H9 (cell line): ENCODE data around the gene EXOC1L. TPM values are rescaled to one million over a fixed set of nuclear protein-coding genes. Genes with fewer than 3 reads are reported as not detected.

ENCODE experiments used
- DNase-seq: peaks from one replicate; pipeline ENCODE4 v3.0.0-alpha.2; 2017
- H2AFZ ChIP-seq: one replicate; pipeline ENCODE4 v1.6.1; 2013; ENCODE audit warnings: mild to moderate bottlenecking, low read length, control low read depth, moderate library complexity
- H2AK5ac ChIP-seq: 2 replicates; pipeline ENCODE4 v1.6.1; 2013; ENCODE audit warnings: low read length, control low read depth, mixed read lengths; ENCODE audit not compliant: insufficient read length
- H2BK120ac ChIP-seq: one replicate; pipeline ENCODE4 v1.6.1; 2013; ENCODE audit warnings: low read depth, mild to moderate bottlenecking, low read length, control low read depth, inconsistent platforms; ENCODE audit not compliant: poor library complexity, severe bottlenecking
- H2BK12ac ChIP-seq: 2 replicates; pipeline ENCODE4 v1.6.1; 2013; ENCODE audit warnings: low read length, control low read depth, mixed read lengths, low read depth; ENCODE audit not compliant: insufficient read length
- H2BK15ac ChIP-seq: 2 replicates; pipeline ENCODE4 v1.6.1; 2013; ENCODE audit warnings: low read depth, low read length, control low read depth
- H2BK20ac ChIP-seq: one replicate; pipeline ENCODE4 v1.6.1; 2013; ENCODE audit warnings: low read depth, mild to moderate bottlenecking, low read length, control low read depth, inconsistent platforms; ENCODE audit not compliant: poor library complexity, severe bottlenecking
- H2BK5ac ChIP-seq: 2 replicates; pipeline ENCODE4 v1.6.1; 2013; ENCODE audit warnings: low read length, control low read depth, mixed read lengths; ENCODE audit not compliant: insufficient read length
- H3K14ac ChIP-seq: 2 replicates; pipeline ENCODE4 v1.6.1; 2013; ENCODE audit warnings: low read length, control low read depth; ENCODE audit not compliant: insufficient read depth
- H3K18ac ChIP-seq: 2 replicates; pipeline ENCODE4 v1.6.1; 2013; ENCODE audit warnings: low read depth, mild to moderate bottlenecking, mixed read lengths, low read length, control low read depth; ENCODE audit not compliant: insufficient read length
- H3K23ac ChIP-seq: 2 replicates; pipeline ENCODE4 v1.6.1; 2013; ENCODE audit warnings: low read length, control low read depth, mixed read lengths, low read depth; ENCODE audit not compliant: insufficient read length
- H3K23me2 ChIP-seq: 2 replicates; pipeline ENCODE4 v1.6.1; 2013; ENCODE audit warnings: low read depth, mild to moderate bottlenecking, mixed read lengths, low read length, control low read depth; ENCODE audit not compliant: insufficient read length, poor library complexity, severe bottlenecking
- H3K27ac ChIP-seq: 2 replicates; pipeline ENCODE4 v1.5.1; 2013; ENCODE audit warnings: low read length, control low read depth, mixed read lengths, low read depth; ENCODE audit not compliant: insufficient read length
- H3K27me3 ChIP-seq: 2 replicates; pipeline ENCODE4 v1.6.1; 2013; ENCODE audit warnings: low read length, control low read depth, inconsistent platforms; ENCODE audit not compliant: insufficient read depth
- H3K4ac ChIP-seq: 2 replicates; pipeline ENCODE4 v1.6.1; 2013; ENCODE audit warnings: low read depth, mild to moderate bottlenecking, control low read depth, inconsistent platforms, low read length, moderate library complexity
- H3K4me1 ChIP-seq: 2 replicates; pipeline ENCODE4 v1.6.1; 2013; ENCODE audit warnings: low read length, control low read depth, inconsistent platforms; ENCODE audit not compliant: insufficient read depth
- H3K4me2 ChIP-seq: 2 replicates; pipeline ENCODE4 v1.6.1; 2013; ENCODE audit warnings: low read length, control low read depth, mixed read lengths; ENCODE audit not compliant: insufficient read length, insufficient read depth
- H3K56ac ChIP-seq: 2 replicates; pipeline ENCODE4 v1.6.1; 2013; ENCODE audit warnings: low read depth, mild to moderate bottlenecking, mixed read lengths, low read length, control low read depth; ENCODE audit not compliant: insufficient read length
- H3K79me1 ChIP-seq: 2 replicates; pipeline ENCODE4 v1.6.1; 2013; ENCODE audit warnings: low read depth, mild to moderate bottlenecking, moderate library complexity, low read length, control low read depth, inconsistent platforms; ENCODE audit not compliant: insufficient read depth, poor library complexity, severe bottlenecking
- H3K79me2 ChIP-seq: 2 replicates; pipeline ENCODE4 v1.6.1; 2013; ENCODE audit warnings: low read length, control low read depth, inconsistent platforms; ENCODE audit not compliant: insufficient read depth
- H3K9ac ChIP-seq: 2 replicates; pipeline ENCODE4 v1.6.1; 2013; ENCODE audit warnings: low read length, control low read depth, mixed read lengths; ENCODE audit not compliant: insufficient read length; ENCODE audit errors: extremely low read depth
- H3K9me3 ChIP-seq: one replicate; pipeline ENCODE4 v1.6.1; 2013; ENCODE audit warnings: low read depth, low read length, inconsistent platforms; ENCODE audit not compliant: control insufficient read depth
- H3T11ph ChIP-seq: one replicate; pipeline ENCODE4 v1.6.1; 2013; ENCODE audit warnings: mild to moderate bottlenecking, low read length, control low read depth, inconsistent platforms
- H4K20me1 ChIP-seq: one replicate; pipeline ENCODE4 v1.6.1; 2013; ENCODE audit not compliant: control insufficient read depth, insufficient read length, insufficient read depth
- H4K5ac ChIP-seq: 2 replicates; pipeline ENCODE4 v1.6.1; 2013; ENCODE audit warnings: low read depth, mild to moderate bottlenecking, mixed read lengths, low read length, control low read depth; ENCODE audit not compliant: insufficient read length
- H4K8ac ChIP-seq: replicated peaks from 2 replicates; pipeline ENCODE4 v1.6.1; 2013; ENCODE audit warnings: low read length, control low read depth, mixed read lengths, low read depth; ENCODE audit not compliant: insufficient read length
- H4K91ac ChIP-seq: 2 replicates; pipeline ENCODE4 v1.6.1; 2013; ENCODE audit warnings: low read depth, mild to moderate bottlenecking, moderate library complexity, mixed read lengths, low read length, control low read depth; ENCODE audit not compliant: insufficient read length
- H3K27ac Mint-ChIP-seq, 3 experiments: 2 replicates in 2 of 3; 3 replicates in 1 of 3; pipeline ENCODE4 v1.8.0; 2020 to 2021; ENCODE audit warnings: mixed read lengths in 3 of 3, mild to moderate bottlenecking in 1 of 3, moderate library complexity in 1 of 3
- H3K27me3 Mint-ChIP-seq: 2 replicates; pipeline ENCODE4 v1.8.0; 2021; ENCODE audit warnings: low read depth, mild to moderate bottlenecking, moderate library complexity, mixed read lengths
- H3K36me3 Mint-ChIP-seq, 3 experiments: 2 replicates in 2 of 3; 3 replicates in 1 of 3; pipeline ENCODE4 v1.8.0; 2020 to 2021; ENCODE audit warnings: low read depth in 3 of 3, mixed read lengths in 3 of 3; ENCODE audit not compliant: insufficient read depth in 1 of 3
- H3K4me1 Mint-ChIP-seq, 2 experiments: 2 replicates each; pipeline ENCODE4 v1.8.0; 2020; ENCODE audit warnings: mixed read lengths in 2 of 2
- H3K4me3 Mint-ChIP-seq, 2 experiments: 2 replicates in 1 of 2; 3 replicates in 1 of 2; pipeline ENCODE4 v1.8.0; 2020 to 2021; ENCODE audit warnings: mild to moderate bottlenecking in 2 of 2, mixed read lengths in 2 of 2, moderate library complexity in 1 of 2
- H3K9me3 Mint-ChIP-seq, 2 experiments: 2 replicates in 1 of 2; 3 replicates in 1 of 2; pipeline ENCODE4 v1.8.0; 2020; ENCODE audit warnings: mild to moderate bottlenecking in 2 of 2, mixed read lengths in 2 of 2, moderate library complexity in 1 of 2
- total RNA-seq: library from RNA; stranded (reverse); gene quantifications from 2 replicates; pipeline ENCODE4 v1.2.1, GENCODE V29; 2021
- TF ChIP-seq, protein P1 (sequence below): fragments of 200-600 bp; sonication (generic); conservative IDR thresholded peaks from 3 replicates; pipeline ENCODE4 v1.8.0; 2021; ENCODE audit warnings: antibody characterized with exemption, mild to moderate bottlenecking

Gene EXOC1L
- total RNA-seq, 1 experiment from 2014 or later: not detected

DNA sequence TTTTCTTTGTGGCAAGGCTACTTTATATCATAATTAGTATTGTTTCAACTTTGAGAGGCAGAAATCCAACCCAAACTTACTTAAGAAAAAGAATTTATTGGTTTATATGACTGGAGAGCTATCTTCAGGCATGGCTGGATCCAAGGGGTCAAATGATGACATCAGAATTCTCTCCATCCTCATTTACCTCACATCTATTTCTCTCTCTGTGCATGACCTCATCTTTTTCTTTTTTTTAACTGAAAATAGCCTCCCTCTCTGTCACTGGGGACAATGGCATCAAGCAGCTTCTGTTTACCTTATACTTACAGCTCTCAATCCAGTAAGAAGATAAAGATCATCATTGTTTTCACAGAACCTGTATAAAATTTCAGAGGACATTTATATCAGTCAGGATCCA is 12.0 kb upstream of the EXOC1L start:
- no peak overlapping the region for H2AK5ac ChIP-seq
- H3K4me2 ChIP-seq: no peak overlapping the region
- H3K79me2 ChIP-seq: no peaks in the 10 kb centered on the region; the same call in 1 of the 2 replicates
- H4K20me1 ChIP-seq: no peaks in the 10 kb centered on the region
- H3K56ac ChIP-seq: no peak overlapping the region
- H3K9ac ChIP-seq: no peak overlapping the region
- no peak overlapping the region for H2AFZ ChIP-seq
- Mint-ChIP-seq H3K27me3 (no peaks in the 10 kb centered on the region), H3K36me3 (no peaks in the 10 kb centered on the region), H3K27ac (no peak overlapping the region), H3K4me1 (0 out of 4 replicates have a peak, but pooled peaks cover 0 to 4% of the 10 kb centered on the region in 2 experiments), H3K4me3 (no peak overlapping the region), H3K9me3 (no peaks in the 10 kb centered on the region; a peak in 1 of 5 replicates)
- H3K23me2 ChIP-seq: no peaks in the 10 kb centered on the region
- no peak overlapping the region for H3K23ac ChIP-seq
- H3K9me3 ChIP-seq: no peaks in the 10 kb centered on the region
- no peak overlapping the region for H3K14ac ChIP-seq
- H3K4ac ChIP-seq: no peak overlapping the region
- no peaks in the 10 kb centered on the region for H3K4me1 ChIP-seq
- H2BK15ac ChIP-seq: no peak overlapping the region
- no peak overlapping the region for H3K18ac ChIP-seq
- H3K27ac ChIP-seq: no peak overlapping the region
- H2BK12ac ChIP-seq: no peak overlapping the region
- H3T11ph ChIP-seq: no peak overlapping the region
- H3K27me3 ChIP-seq: no peaks in the 10 kb centered on the region
- no peak overlapping the region for H2BK20ac ChIP-seq
- no peaks in the 10 kb centered on the region for H3K79me1 ChIP-seq
- TF ChIP-seq, protein P1, sequence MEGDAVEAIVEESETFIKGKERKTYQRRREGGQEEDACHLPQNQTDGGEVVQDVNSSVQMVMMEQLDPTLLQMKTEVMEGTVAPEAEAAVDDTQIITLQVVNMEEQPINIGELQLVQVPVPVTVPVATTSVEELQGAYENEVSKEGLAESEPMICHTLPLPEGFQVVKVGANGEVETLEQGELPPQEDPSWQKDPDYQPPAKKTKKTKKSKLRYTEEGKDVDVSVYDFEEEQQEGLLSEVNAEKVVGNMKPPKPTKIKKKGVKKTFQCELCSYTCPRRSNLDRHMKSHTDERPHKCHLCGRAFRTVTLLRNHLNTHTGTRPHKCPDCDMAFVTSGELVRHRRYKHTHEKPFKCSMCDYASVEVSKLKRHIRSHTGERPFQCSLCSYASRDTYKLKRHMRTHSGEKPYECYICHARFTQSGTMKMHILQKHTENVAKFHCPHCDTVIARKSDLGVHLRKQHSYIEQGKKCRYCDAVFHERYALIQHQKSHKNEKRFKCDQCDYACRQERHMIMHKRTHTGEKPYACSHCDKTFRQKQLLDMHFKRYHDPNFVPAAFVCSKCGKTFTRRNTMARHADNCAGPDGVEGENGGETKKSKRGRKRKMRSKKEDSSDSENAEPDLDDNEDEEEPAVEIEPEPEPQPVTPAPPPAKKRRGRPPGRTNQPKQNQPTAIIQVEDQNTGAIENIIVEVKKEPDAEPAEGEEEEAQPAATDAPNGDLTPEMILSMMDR: no peak
- DNase-seq: no peak
- H4K91ac ChIP-seq: no peak overlapping the region
- H4K8ac ChIP-seq: no peak overlapping the region
- no peak overlapping the region for H4K5ac ChIP-seq
- H2BK120ac ChIP-seq: no peak overlapping the region
- no peak overlapping the region for H2BK5ac ChIP-seq
